Stomach (tissue), 9 donors: ENCODE results near the gene ABCB4. TPM values are rescaled to one million over a fixed set of nuclear protein-coding genes. Genes with fewer than 3 reads are reported as not detected.

ENCODE experiments used
- DNase-seq, 2 donors: peaks; one replicate each; pipeline versions ENCODE4 v3.0.0 to v3.0.0-alpha.2; 2013 to 2019
- H3K27ac ChIP-seq, 5 donors: fragments of 200-600 bp in 4 of 5; sonication (generic) in 4 of 5; one replicate each; pipeline ENCODE4 v1.5.1; 2013 to 2019; ENCODE audit warnings: mild to moderate bottlenecking in 1 of 5, moderate library complexity in 1 of 5
- H3K27me3 ChIP-seq, 3 donors: fragments of 200-600 bp; sonication (generic); one replicate each; pipeline ENCODE4 v1.5.1; 2017 to 2019; ENCODE audit warnings: mixed run types in 1 of 3
- H3K36me3 ChIP-seq, 4 donors: fragments of 200-600 bp; sonication (generic); 1 replicate in 3 of 4; 2 replicates in 1 of 4; pipeline ENCODE4 v1.5.1; 2016 to 2019
- H3K4me1 ChIP-seq, 4 donors: fragments of 200-600 bp; sonication (generic); one replicate each; pipeline ENCODE4 v1.5.1; 2016 to 2019
- H3K4me3 ChIP-seq, 4 donors: fragments of 200-600 bp; sonication (generic) in 3 of 4; one replicate each; pipeline ENCODE4 v1.5.1; 2016 to 2019; ENCODE audit warnings: mild to moderate bottlenecking in 1 of 4
- H3K9me3 ChIP-seq, 4 donors: fragments of 200-600 bp; sonication (generic); one replicate each; pipeline ENCODE4 v1.5.1; 2016 to 2019
- CTCF ChIP-seq, 7 experiments: fragments of 450-650 bp in 4 of 7; fragments of 200-600 bp in 3 of 7; sonication (generic) in 3 of 7; IDR thresholded peaks; one replicate each; pipeline ENCODE4 v1.5.1; 2016 to 2019; ENCODE audit warnings: antibody characterized with exemption in 7 of 7, control low read depth in 2 of 7, mild to moderate bottlenecking in 1 of 7
- EP300 ChIP-seq: sonication (generic); formaldehyde crosslinking; IDR thresholded peaks from one replicate; pipeline ENCODE4 v1.6.1; 2017; ENCODE audit warnings: antibody characterized with exemption
- POLR2A ChIP-seq, 4 donors: fragments of 450-650 bp; IDR thresholded peaks; one replicate each; pipeline ENCODE4 v1.6.1; 2016; ENCODE audit warnings: antibody characterized with exemption in 4 of 4, control low read depth in 2 of 4, mild to moderate bottlenecking in 1 of 4, moderate library complexity in 1 of 4
- POLR2AphosphoS5 ChIP-seq, 3 donors: sonication (generic); formaldehyde crosslinking; IDR thresholded peaks; one replicate each; pipeline ENCODE4 v1.6.1; 2016; ENCODE audit warnings: antibody characterized with exemption in 3 of 3
- WGBS, 5 donors: extraction: QIAGEN DNeasy Blood & Tissue Kit in 3 of 5; methylation state at CpG; one replicate each; pipeline versions ENCODE4 v1.1.5 to v1.1.7; 2013 to 2018; 5-methylcytosine and 5-hydroxymethylcytosine counted together
- intact Hi-C: fragments of 100-400 bp; cut with DNase I; formaldehyde crosslinking; loops from one replicate; pipeline ENCODE4 v1.15.1; 2023; ENCODE audit warnings: low total_unique reads
- polyA plus RNA-seq, 3 donors: library from polyadenylated mRNA; stranded (reverse); fragments of 200-250 nt; gene quantifications; one replicate each; pipeline ENCODE4 v1.2.3, GENCODE V29; 2013
- total RNA-seq, 5 donors: library from RNA; depleted of rRNA; stranded (reverse); fragments of >200 nt; gene quantifications; one replicate each; pipeline versions ENCODE4 v1.1.0 to v1.2.3, GENCODE V29; 2014 to 2016
- donor health status: healthy with polysubstance abuse.
- donor health status: Bipolar disorder and iron deficiency.
- donor health status: healthy.

ABCB4 gene
- total and polyA plus RNA-seq, 8 donors, result 0.25 to 1.5 (median 1.0) TPM; not detected in 5

GRCh38 chr7:87483131-87483530 lies 7.7 kb upstream of the ABCB4 start:
- Histone ChIP-seq H3K4me1 (no peaks in the 10 kb centered on the region), H3K4me3 (no peak overlapping the region), H3K27ac (no peak overlapping the region), H3K27me3 (peaks cover 0 to 4% (median 0%) of the 10 kb centered on the region in 3 donors), H3K36me3 (no peaks in the 10 kb centered on the region), H3K9me3 (no peaks in the 10 kb centered on the region)
- intact Hi-C loops, result no loop called here
- no peak for DNase-seq
- 84 to 96% (median 93%) methylated on average over 2 of the region's 2 CpGs for WGBS, 5 donors
- TF ChIP-seq POLR2A (IDR thresholded peaks at IDR 0.05), result no peak
- TF ChIP-seq CTCF (IDR thresholded peaks at IDR 0.05), result no peak
- TF ChIP-seq POLR2AphosphoS5 (IDR thresholded peaks at IDR 0.05), result no peak
- TF ChIP-seq EP300, result no peak

- intact Hi-C loops, result no loop called here
These were observed 6.6 kb upstream of the ABCB4 start for GRCh38 chr7:87482115-87482514.

GRCh38 chr7:87480386-87480785 lies 4.9 kb upstream of the ABCB4 start:
- DNase-seq, result no peak
- 83 to 97% (median 91%) methylated on average over 2 of the region's 2 CpGs for WGBS, 5 donors
- peaks cover 2 to 8% (median 7%) of the 10 kb centered on the region in 4 donors for H3K4me1 ChIP-seq
- H3K4me3 ChIP-seq, result no peak overlapping the region
- no peaks in the 10 kb centered on the region for H3K36me3 ChIP-seq
- H3K27ac ChIP-seq, result no peak overlapping the region
- no peaks in the 10 kb centered on the region for H3K9me3 ChIP-seq
- TF ChIP-seq POLR2A (IDR thresholded peaks at IDR 0.05), result no peak
- TF ChIP-seq POLR2AphosphoS5 (IDR thresholded peaks at IDR 0.05), result no peak
- no peak for TF ChIP-seq EP300
- TF ChIP-seq CTCF (IDR thresholded peaks at IDR 0.05), result no peak
- H3K27me3 ChIP-seq, result peaks cover 0 to 23% (median 10%) of the 10 kb centered on the region in 3 donors
- intact Hi-C loops, result no loop called here

More at GRCh38 chr7:87482115-87482514, 6.6 kb upstream of the ABCB4 start:
- H3K27me3 ChIP-seq, result peaks cover 0 to 6% (median 0%) of the 10 kb centered on the region in 3 donors
- WGBS, 5 donors, result 54 to 66% (median 57%) methylated on average over 3 of the region's 3 CpGs
- no peak overlapping the region for H3K4me3 ChIP-seq
- no peaks in the 10 kb centered on the region for H3K36me3 ChIP-seq
- H3K27ac ChIP-seq, result no peak overlapping the region
- no peaks in the 10 kb centered on the region for H3K4me1 ChIP-seq
- DNase-seq, result no peak
- H3K9me3 ChIP-seq, result no peaks in the 10 kb centered on the region
- no peak for TF ChIP-seq POLR2A (IDR thresholded peaks at IDR 0.05)
- no peak for TF ChIP-seq POLR2AphosphoS5 (IDR thresholded peaks at IDR 0.05)
- TF ChIP-seq CTCF (IDR thresholded peaks at IDR 0.05), result no peak
- no peak for TF ChIP-seq EP300

GRCh38 chr7:87479951-87480350 lies 4.5 kb upstream of the ABCB4 start:
- no peak overlapping the region for H3K4me3 ChIP-seq
- no peaks in the 10 kb centered on the region for H3K36me3 ChIP-seq
- DNase-seq, result no peak
- TF ChIP-seq POLR2AphosphoS5 (IDR thresholded peaks at IDR 0.05) (no peak), POLR2A (IDR thresholded peaks at IDR 0.05) (no peak), EP300 (no peak), CTCF (IDR thresholded peaks at IDR 0.05) (no peak)
- H3K4me1 ChIP-seq, result peaks cover 5 to 12% (median 11%) of the 10 kb centered on the region in 4 donors
- intact Hi-C loops, result no loop called here
- WGBS, 5 donors, result 89 to 93% (median 93%) methylated on average over 2 of the region's 2 CpGs
- no peak overlapping the region for H3K27ac ChIP-seq
- H3K27me3 ChIP-seq, result peaks cover 0 to 28% (median 13%) of the 10 kb centered on the region in 3 donors
- no peaks in the 10 kb centered on the region for H3K9me3 ChIP-seq
